ENCODE measurements around the gene SLC27A4. TPM values are rescaled to one million over a fixed set of nuclear protein-coding genes. Genes with fewer than 3 reads are reported as not detected.
A peak's percentile ranks its signal among the peaks of the same experiment; 100 is the strongest.

The SLC27A4 gene
- total RNA-seq, 6 experiments from 2014 or later, result 15.8 to 97.3 (median 24.1) TPM

DNA sequence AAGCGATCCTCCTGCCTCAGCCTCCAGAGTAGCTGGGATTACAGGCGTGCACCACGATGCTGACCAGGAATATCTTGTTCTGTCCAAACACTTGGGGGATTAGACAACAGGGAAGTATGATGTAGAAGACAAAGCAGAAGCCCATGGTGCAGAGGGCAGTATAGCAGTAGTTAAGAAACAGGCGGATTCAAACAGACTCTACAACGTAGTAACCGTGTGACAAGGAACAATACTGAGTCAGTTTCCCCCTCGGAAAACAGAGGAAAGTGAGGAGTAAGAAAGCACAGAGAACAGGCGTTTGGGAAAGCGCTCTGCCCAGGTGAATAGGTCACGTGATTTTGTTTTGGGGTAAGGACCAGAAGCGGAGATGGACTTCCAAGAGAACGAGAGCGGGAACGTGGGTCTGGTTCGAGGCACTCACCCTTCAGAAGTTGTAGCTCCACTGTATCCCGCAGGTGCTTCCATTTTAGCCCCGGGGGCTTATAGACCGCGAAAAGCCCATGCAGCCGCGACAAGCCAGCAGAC lies 18.4 kb upstream of the SLC27A4 start:
- Histone ChIP-seq H3K27ac (peak overlapping the region in 2 of 3 donors; percentile 92), H3K27me3 (no peaks in the 10 kb centered on the region), H3K9me3 (no peaks in the 10 kb centered on the region), H3K4me3 (peak overlapping the region; percentile 93 to 99 (median 97)), H3K36me3 (peaks cover 0 to 10% (median 5%) of the 10 kb centered on the region in 4 donors), H3K4me1 (peaks cover 0 to 29% (median 11%) of the 10 kb centered on the region in 4 donors)
- 1% methylated on average over 14 of the region's 21 CpGs for WGBS (ENCODE audit: insufficient coverage, low coverage, low lambda C conversion rate, missing lambda C conversion rate)
- intact Hi-C loops (cut with DNase I), result no loop called here
- DNase-seq (no peak), ATAC-seq (peak; percentile 2 to 37 (median 6))
- TF ChIP-seq, protein P1, sequence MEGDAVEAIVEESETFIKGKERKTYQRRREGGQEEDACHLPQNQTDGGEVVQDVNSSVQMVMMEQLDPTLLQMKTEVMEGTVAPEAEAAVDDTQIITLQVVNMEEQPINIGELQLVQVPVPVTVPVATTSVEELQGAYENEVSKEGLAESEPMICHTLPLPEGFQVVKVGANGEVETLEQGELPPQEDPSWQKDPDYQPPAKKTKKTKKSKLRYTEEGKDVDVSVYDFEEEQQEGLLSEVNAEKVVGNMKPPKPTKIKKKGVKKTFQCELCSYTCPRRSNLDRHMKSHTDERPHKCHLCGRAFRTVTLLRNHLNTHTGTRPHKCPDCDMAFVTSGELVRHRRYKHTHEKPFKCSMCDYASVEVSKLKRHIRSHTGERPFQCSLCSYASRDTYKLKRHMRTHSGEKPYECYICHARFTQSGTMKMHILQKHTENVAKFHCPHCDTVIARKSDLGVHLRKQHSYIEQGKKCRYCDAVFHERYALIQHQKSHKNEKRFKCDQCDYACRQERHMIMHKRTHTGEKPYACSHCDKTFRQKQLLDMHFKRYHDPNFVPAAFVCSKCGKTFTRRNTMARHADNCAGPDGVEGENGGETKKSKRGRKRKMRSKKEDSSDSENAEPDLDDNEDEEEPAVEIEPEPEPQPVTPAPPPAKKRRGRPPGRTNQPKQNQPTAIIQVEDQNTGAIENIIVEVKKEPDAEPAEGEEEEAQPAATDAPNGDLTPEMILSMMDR (IDR thresholded peaks at IDR 0.05), result no peak
- no peak for TF ChIP-seq POLR2A (IDR thresholded peaks at IDR 0.05)

DNA sequence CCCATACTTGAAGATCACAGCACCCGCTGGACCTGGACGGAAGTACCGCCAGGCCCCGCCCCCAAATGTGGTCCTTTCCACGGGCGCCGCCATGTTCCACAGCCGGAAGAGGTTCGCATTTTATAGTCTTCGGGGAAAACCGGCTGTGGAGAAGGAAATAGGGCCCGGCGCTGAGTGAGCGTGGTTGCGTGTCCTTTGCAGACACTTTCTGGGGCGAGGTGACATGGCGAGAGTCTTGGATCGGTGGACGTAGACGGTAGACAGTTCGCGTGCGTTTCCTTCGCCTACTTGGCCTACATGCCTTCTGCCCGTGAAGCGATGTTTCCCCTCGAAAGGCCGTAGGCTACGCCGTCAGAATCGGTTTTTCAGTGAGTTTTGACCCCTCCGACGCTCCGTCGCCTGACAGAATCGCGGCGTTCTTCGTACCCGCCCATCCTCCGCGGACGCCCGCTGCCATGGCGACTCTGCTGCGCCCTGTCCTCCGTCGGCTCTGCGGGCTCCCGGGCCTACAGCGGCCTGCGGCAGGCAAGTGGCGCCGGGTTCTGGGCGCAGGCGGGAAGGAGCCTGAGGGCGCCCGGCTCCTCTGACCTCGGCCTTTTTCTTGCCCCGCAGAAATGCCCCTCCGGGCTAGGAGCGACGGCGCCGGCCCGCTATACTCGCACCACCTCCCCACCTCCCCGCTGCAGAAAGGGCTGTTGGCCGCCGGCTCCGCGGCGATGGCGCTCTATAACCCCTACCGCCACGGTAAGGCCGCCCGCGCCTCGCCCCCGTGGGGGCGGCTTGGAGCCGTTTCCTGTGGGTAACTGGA lies 17.7 kb upstream of the SLC27A4 start, which contains the start of the genes COQ4 and TRUB2:
COQ4 (plus strand) TSS at position 436 of the 808 bp plus-strand sequence; CDS start at position 456, 20 bp downstream.
TRUB2 (minus strand) TSS at position 44 of the 808 bp plus-strand sequence; CDS start at position 5, 39 bp downstream.
- H3K27ac ChIP-seq, result peak within 1 kb of the TSS; percentile 88 to 92 (median 92)
- ATAC-seq (peak; percentile 95 to 97 (median 97)), DNase-seq (peak; percentile 93 to 94 (median 94))
- H3K4me1 ChIP-seq, result peaks cover 0 to 29% (median 11%) of the 10 kb centered on the region in 4 donors
- peaks cover 0 to 7% (median 3%) of the 10 kb centered on the region in 4 donors for H3K36me3 ChIP-seq
- peak; percentile 37 for TF ChIP-seq POLR2A (IDR thresholded peaks at IDR 0.05)
- TF ChIP-seq, protein P1 (IDR thresholded peaks at IDR 0.05), result no peak
- WGBS (ENCODE audit: insufficient coverage, low coverage, low lambda C conversion rate, missing lambda C conversion rate), result 0% methylated on average over 33 of the region's 83 CpGs
- H3K27me3 ChIP-seq, result no peaks in the 10 kb centered on the region
- intact Hi-C loops (cut with DNase I), result no loop called here
- H3K4me3 ChIP-seq, result peak within 1 kb of the TSS; percentile 93 to 99 (median 97)
- no peaks in the 10 kb centered on the region for H3K9me3 ChIP-seq

DNA sequence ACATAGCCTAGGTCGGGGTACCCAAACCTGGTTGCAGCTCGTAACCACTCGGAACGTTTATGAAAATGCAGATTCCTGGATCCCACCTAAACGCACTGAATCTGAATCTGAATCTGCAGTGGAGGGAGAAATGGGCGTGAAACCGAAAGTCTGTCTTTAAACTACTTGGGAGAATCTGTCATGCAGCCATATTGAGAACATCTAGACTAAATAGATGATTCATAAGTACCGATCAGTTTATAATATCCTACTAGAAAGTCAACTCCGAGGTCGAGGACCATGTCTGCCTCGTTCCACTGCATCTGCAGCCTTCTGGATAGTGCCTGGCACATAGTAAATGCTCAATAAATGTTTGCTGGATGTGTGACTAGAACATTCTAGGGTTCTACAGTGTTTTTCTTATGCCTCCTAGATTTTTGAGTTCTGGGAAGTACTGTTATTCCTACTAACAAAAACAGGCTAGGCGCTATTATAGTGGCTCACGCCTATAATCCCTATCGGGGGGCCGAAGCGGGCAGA lies 17.1 kb upstream of the SLC27A4 start:
- Histone ChIP-seq H3K4me1 (peaks cover 0 to 29% (median 11%) of the 10 kb centered on the region in 4 donors), H3K36me3 (peaks cover 0 to 5% (median 2%) of the 10 kb centered on the region in 4 donors), H3K4me3 (peak overlapping the region; percentile 93 to 99 (median 97)), H3K27ac (peak overlapping the region in 2 of 3 donors; percentile 92), H3K9me3 (no peaks in the 10 kb centered on the region), H3K27me3 (no peaks in the 10 kb centered on the region)
- intact Hi-C loops (cut with DNase I), result no loop called here
- ATAC-seq (no peak), DNase-seq (no peak)
- TF ChIP-seq, protein P1 (IDR thresholded peaks at IDR 0.05), result no peak
- TF ChIP-seq POLR2A (IDR thresholded peaks at IDR 0.05), result no peak
- WGBS (ENCODE audit: insufficient coverage, low coverage, low lambda C conversion rate, missing lambda C conversion rate), result 40% methylated on average over 11 of the region's 16 CpGs

DNA sequence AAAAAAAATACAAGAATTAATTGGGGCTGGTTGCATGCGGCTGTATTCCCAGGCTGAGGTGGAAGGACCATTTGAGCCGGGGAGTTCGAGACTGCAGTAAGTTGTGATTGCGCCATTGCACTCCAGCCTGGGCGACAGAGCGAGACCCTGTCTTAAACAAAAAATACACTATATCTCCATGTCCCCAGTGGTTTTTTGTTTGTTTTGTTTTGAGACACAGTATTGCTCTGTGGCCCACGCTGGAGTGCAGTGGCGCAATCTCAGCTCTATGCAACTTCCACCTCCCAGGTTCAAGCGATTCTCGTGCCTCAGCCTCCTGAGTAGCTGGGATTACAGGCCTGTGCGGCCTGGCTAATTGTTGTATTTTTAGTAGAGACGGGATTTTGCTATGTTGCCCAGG lies 16.5 kb upstream of the SLC27A4 start:
- H3K27me3 ChIP-seq, result no peaks in the 10 kb centered on the region
- no peaks in the 10 kb centered on the region for H3K9me3 ChIP-seq
- WGBS (ENCODE audit: insufficient coverage, low coverage, low lambda C conversion rate, missing lambda C conversion rate), result 60% methylated on average over 8 of the region's 12 CpGs
- DNase-seq, result no peak
- peaks cover 0 to 5% (median 2%) of the 10 kb centered on the region in 4 donors for H3K36me3 ChIP-seq
- H3K4me3 ChIP-seq, result peak overlapping the region in 2 of 3 donors; percentile 97 to 99
- ATAC-seq, result no peak
- TF ChIP-seq, protein P1 (IDR thresholded peaks at IDR 0.05), result no peak
- no peak for TF ChIP-seq POLR2A (IDR thresholded peaks at IDR 0.05)
- H3K4me1 ChIP-seq, result peaks cover 0 to 29% (median 11%) of the 10 kb centered on the region in 4 donors
- no peak overlapping the region for H3K27ac ChIP-seq
- intact Hi-C loops (cut with DNase I), result no loop called here
